ENCODE measurements around the gene XPO5. TPM values are rescaled to one million over a fixed set of nuclear protein-coding genes. Genes with fewer than 3 reads are reported as not detected.

XPO5 gene
- total RNA-seq, 4 donors from 2014 or later, result 24.0 to 30.4 (median 27.3) TPM

GRCh38 chr6:43510827-43511163 is 65.0 kb downstream of the XPO5 start:
- intact Hi-C loops (cut with DNase I; ENCODE audit: low total_unique reads), result no loop called here
- H3K4me3 ChIP-seq (ENCODE audit: low read depth, poor library complexity, severe bottlenecking), result no peak overlapping the region
- no peak for DNase-seq (ENCODE audit: low spot score in 2 of 2)
- TF ChIP-seq POLR2A (IDR thresholded peaks at IDR 0.05) (no peak), CTCF (IDR thresholded peaks at IDR 0.05) (no peak)
- 53 to 66% methylated on average over 9 to 10 of the region's 10 CpGs for WGBS, 2 donors

GRCh38 chr6:43509984-43510826 is 65.6 kb downstream of the XPO5 start, which contains the start of gene LRRC73:
Gene LRRC73, minus strand, starts transcription at chr6:43510346. Its CDS starts 561 bp downstream, at chr6:43509785.
- WGBS, 2 donors, result 2 to 7% methylated on average over 39 to 70 of the region's 96 CpGs
- DNase-seq (ENCODE audit: low spot score in 2 of 2), result peak; percentile 71 to 96
- intact Hi-C loops (cut with DNase I; ENCODE audit: low total_unique reads), result loop anchor here (5.0 to 10.0 kb wide), 3 partner anchors 58 to 248 kb away; no protein-coding TSS in a partner anchor

GRCh38 chr6:43509142-43509983 is 66.5 kb downstream of the XPO5 start:
- H3K4me3 ChIP-seq (ENCODE audit: low read depth, poor library complexity, severe bottlenecking), result peak overlapping the region; percentile 31
- intact Hi-C loops (cut with DNase I; ENCODE audit: low total_unique reads), result loop anchor here (5.0 to 10.0 kb wide), 3 partner anchors 57 to 247 kb away; no protein-coding TSS in a partner anchor
- no peak for DNase-seq (ENCODE audit: low spot score in 2 of 2)
- 10 to 19% methylated on average over 36 to 68 of the region's 69 CpGs for WGBS, 2 donors
- TF ChIP-seq POLR2A (IDR thresholded peaks at IDR 0.05) (no peak), CTCF (IDR thresholded peaks at IDR 0.05) (no peak)

More at GRCh38 chr6:43509984-43510826, 65.6 kb downstream of the XPO5 start, which contains the start of gene LRRC73:
- TF ChIP-seq CTCF (IDR thresholded peaks at IDR 0.05) (no peak), POLR2A (IDR thresholded peaks at IDR 0.05) (no peak)
- H3K4me3 ChIP-seq (ENCODE audit: low read depth, poor library complexity, severe bottlenecking), result peak within 1 kb of the TSS; percentile 31

- 59 to 67% methylated on average over 8 of the region's 8 CpGs for WGBS, 2 donors
- H3K4me3 ChIP-seq (ENCODE audit: low read depth, poor library complexity, severe bottlenecking), result no peak overlapping the region
- intact Hi-C loops (cut with DNase I; ENCODE audit: low total_unique reads), result loop anchor here (5.0 to 10.0 kb wide), 3 partner anchors 56 to 246 kb away; no protein-coding TSS in a partner anchor
- TF ChIP-seq POLR2A (IDR thresholded peaks at IDR 0.05) (no peak), CTCF (IDR thresholded peaks at IDR 0.05) (no peak)
- DNase-seq (ENCODE audit: low spot score in 2 of 2), result no peak
Measured at GRCh38 chr6:43508481-43509141, 67.2 kb downstream of the XPO5 start.

All from lower leg skin (tissue), 4 donors.